Upper lobe of right lung (tissue), 1 donor: ENCODE results near the gene NSDHL. TPM values are rescaled to one million over a fixed set of nuclear protein-coding genes. Genes with fewer than 3 reads are reported as not detected.
A peak's percentile ranks its signal among the peaks of the same experiment; 100 is the strongest.

Experiments
- ATAC-seq: fragments of 200-7000 bp; cut with Tn5 transposase; one replicate; pipeline ENCODE4 v1.9.1; 2020; ENCODE audit warnings: mild to moderate bottlenecking, moderate library complexity
- DNase-seq: peaks from one replicate; pipeline ENCODE4 v3.0.0-alpha.2; 2020
- H3K27ac ChIP-seq: fragments of 200-600 bp; one replicate; pipeline ENCODE4 v1.8.0; 2022
- H3K27me3 ChIP-seq: fragments of 200-600 bp; one replicate; pipeline ENCODE4 v1.8.0; 2022; ENCODE audit warnings: mild to moderate bottlenecking
- H3K36me3 ChIP-seq: fragments of 200-600 bp; one replicate; pipeline ENCODE4 v1.8.0; 2022
- H3K4me1 ChIP-seq: fragments of 200-600 bp; one replicate; pipeline ENCODE4 v1.8.0; 2022
- H3K4me3 ChIP-seq: fragments of 200-600 bp; one replicate; pipeline ENCODE4 v1.8.0; 2022; ENCODE audit warnings: mild to moderate bottlenecking
- H3K9me3 ChIP-seq: fragments of 200-600 bp; one replicate; pipeline ENCODE4 v1.8.0; 2022
- intact Hi-C: fragments of 100-400 bp; cut with DNase I; formaldehyde crosslinking; loops from one replicate; pipeline ENCODE4 v1.11.0; 2022
- total RNA-seq: library from RNA; stranded (reverse); fragmentation: NEBNext Ultra II Directional; extraction: Animal tissue kit (Norgen Biotek cat#: 25700); gene quantifications from one replicate; pipeline ENCODE4 v1.2.1, GENCODE V29; 2021
- TF ChIP-seq, protein P1 (sequence below): fragments of 200-600 bp; IDR thresholded peaks from one replicate; pipeline ENCODE4 v1.8.0; 2022; ENCODE audit warnings: antibody characterized with exemption
- donor health status: DM: no; HTN: yes; CAD: no; lungs with severe emphysema.

Gene NSDHL
- total RNA-seq, 1 donor from 2014 or later = 27.0 TPM

DNA sequence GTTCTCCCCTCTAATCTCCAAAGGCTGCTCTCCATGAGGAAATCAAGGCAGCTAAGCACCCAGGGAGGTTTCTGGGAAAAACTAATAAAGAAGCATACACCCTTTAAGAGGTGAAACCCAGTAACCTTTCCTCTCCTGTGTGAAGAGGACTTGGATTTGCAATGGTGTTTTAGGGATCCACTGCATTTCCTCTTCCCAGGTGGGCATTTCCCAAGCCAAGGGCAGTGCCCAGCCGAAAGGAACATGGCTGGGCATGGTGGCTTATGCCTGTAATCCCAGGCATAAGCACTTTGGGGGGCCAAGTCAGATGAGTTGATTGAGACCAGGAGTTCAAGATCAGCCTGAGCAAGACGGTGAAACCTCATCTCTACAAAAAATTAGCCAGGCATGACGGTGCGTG lies 61.6 kb downstream of the NSDHL start:
- DNase-seq (no peak), ATAC-seq (no peak)
- H3K36me3 ChIP-seq = no peaks in the 10 kb centered on the region
- H3K9me3 ChIP-seq = no peaks in the 10 kb centered on the region
- H3K27me3 ChIP-seq = no peaks in the 10 kb centered on the region
- intact Hi-C loops = no loop called here
- H3K27ac ChIP-seq = no peak overlapping the region
- no peaks in the 10 kb centered on the region for H3K4me1 ChIP-seq
- H3K4me3 ChIP-seq = no peak overlapping the region
- TF ChIP-seq, protein P1, sequence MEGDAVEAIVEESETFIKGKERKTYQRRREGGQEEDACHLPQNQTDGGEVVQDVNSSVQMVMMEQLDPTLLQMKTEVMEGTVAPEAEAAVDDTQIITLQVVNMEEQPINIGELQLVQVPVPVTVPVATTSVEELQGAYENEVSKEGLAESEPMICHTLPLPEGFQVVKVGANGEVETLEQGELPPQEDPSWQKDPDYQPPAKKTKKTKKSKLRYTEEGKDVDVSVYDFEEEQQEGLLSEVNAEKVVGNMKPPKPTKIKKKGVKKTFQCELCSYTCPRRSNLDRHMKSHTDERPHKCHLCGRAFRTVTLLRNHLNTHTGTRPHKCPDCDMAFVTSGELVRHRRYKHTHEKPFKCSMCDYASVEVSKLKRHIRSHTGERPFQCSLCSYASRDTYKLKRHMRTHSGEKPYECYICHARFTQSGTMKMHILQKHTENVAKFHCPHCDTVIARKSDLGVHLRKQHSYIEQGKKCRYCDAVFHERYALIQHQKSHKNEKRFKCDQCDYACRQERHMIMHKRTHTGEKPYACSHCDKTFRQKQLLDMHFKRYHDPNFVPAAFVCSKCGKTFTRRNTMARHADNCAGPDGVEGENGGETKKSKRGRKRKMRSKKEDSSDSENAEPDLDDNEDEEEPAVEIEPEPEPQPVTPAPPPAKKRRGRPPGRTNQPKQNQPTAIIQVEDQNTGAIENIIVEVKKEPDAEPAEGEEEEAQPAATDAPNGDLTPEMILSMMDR = no peak

DNA sequence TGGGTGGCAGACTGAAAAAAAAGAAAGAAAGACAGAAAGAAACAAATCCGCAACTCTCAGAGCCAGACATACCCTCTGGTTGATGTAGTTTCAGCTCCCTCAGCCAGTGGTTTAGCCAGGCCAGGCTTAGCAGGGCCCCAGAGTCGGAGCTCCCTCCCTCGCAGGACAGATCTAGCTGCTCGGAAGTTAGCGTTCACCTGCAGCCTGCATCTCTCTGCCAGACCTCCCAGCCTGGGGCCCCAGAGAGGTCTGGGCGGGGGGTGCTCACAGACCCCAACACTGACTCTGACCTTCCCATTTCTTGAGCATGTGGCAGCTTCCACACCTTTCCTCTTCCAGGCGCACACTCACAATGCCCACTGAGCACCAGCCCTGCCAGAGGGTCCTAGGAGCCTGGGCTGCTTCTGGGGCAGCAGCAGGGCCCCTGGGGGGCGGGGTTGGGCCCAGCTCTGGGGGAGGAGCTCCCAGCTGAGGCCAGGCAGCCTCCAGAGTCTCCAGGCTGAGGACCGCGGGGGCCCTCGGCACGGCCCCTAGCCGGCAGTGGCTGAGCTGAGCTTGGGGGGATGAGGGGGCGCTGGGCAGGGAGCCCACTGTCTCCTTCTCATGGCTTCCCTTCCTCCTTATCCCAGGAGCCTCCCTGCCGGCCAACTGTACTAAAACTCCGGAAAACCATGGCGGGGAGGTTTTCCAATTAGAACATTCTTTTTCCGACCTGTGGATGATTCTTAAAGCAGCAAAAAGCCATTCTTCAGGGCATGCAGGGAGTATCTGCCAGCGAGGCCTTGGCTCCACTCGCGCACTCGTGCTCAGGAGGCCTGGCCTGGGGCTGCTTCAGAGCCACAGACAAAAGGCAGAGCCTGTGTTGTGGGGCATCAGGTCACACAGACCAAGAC lies 62.4 kb downstream of the NSDHL start:
- DNase-seq = no peak
- H3K36me3 ChIP-seq = no peaks in the 10 kb centered on the region
- intact Hi-C loops = no loop called here
- no peak for ATAC-seq
- H3K4me3 ChIP-seq = no peak overlapping the region
- H3K27ac ChIP-seq = no peak overlapping the region
- TF ChIP-seq, protein P1 = no peak
- no peaks in the 10 kb centered on the region for H3K27me3 ChIP-seq
- no peaks in the 10 kb centered on the region for H3K4me1 ChIP-seq
- H3K9me3 ChIP-seq = no peaks in the 10 kb centered on the region

DNA sequence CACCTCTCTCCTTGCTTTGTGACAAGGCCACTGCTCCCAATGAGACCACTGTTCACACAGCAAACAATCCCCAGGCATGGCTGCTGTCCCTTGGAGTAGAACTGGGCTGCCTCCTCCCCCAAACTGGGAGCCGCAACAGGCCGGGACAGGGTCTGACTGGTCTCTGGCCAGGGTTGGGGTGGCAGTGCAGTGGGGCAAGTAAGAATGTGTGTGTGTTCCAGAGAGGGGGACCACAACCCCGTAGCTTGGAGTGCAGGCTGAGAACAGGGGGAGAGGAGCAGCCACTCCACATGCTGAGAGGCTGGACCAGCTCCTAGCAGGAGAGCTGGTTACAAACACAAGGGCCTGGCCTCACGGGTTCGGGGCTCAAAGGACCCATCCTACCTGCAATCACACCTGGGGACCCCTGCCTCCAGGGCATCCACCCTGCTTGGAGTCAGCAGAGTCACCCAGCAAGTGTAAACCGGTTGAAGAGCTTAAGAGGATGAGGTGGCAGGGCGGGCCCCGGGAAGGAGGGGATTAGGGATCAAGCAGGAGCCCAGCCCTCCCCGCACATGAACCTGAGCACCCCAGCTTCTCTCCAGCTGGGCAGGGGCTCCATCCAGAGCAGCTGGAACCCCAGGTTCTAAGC lies 63.2 kb downstream of the NSDHL start:
- intact Hi-C loops = no loop called here
- DNase-seq (no peak), ATAC-seq (no peak)
- TF ChIP-seq, protein P1 = no peak
- Histone ChIP-seq H3K4me1 (no peaks in the 10 kb centered on the region), H3K27ac (no peak overlapping the region), H3K36me3 (no peaks in the 10 kb centered on the region), H3K4me3 (no peak overlapping the region), H3K9me3 (no peaks in the 10 kb centered on the region), H3K27me3 (no peaks in the 10 kb centered on the region)

DNA sequence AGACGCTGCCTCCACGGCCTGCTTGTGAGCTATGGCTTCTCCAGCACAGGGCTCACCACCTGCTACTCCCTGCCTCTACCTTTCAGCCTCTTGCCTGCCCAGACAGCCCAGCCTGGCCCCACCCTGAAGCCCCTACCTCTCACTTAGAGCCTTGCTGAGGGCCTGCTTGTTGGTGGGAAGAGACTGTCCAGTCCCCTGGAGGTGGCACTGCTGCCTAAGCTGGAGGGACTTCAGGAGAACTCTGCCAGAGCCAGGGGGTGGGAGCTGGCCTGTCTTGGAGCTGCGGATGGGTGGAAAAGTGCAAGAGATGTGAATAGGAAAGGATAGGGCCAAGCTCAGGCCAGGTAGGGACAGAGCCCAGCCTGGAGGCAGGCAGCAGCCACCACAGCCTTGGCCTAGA lies 64.3 kb downstream of the NSDHL start:
- intact Hi-C loops = no loop called here
- no peak for ATAC-seq
- H3K9me3 ChIP-seq = no peaks in the 10 kb centered on the region
- no peaks in the 10 kb centered on the region for H3K4me1 ChIP-seq
- H3K36me3 ChIP-seq = no peaks in the 10 kb centered on the region
- no peak for DNase-seq
- no peaks in the 10 kb centered on the region for H3K27me3 ChIP-seq
- no peak overlapping the region for H3K4me3 ChIP-seq
- TF ChIP-seq, protein P1 = no peak
- H3K27ac ChIP-seq = no peak overlapping the region

DNA sequence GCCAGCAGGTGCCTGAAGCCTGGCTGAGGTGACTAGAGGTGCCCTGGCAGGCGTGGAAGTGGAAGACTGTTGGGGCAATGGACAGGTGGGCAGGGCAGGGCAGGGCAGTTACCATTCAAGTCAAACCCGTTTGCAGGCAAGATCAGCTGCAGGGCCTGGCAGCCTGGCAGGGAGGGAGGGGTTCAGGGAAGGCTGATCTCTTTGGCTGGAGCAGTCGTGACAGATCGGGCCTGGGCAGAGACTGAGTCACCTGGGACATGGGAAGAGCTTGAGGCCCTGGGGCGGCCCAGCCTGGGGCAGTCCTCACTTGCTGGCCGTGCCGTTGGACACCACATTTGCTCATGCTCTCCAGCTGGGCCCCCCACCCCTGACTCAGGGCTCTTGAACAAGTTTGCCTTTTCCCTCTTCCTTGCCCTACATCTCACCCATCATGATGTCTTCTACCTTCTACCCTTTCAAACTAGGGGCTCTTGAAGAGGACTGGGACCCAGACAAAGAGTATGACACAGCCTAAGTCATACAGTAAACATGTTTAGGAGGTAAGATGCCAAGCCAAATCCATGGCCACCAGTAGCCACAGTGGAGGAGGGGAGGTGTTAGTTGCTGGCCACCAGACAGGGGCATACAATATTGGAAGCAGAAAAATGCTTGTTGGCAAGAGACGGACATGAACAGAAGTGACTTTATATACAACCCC lies 65.0 kb downstream of the NSDHL start:
- H3K27me3 ChIP-seq = no peaks in the 10 kb centered on the region
- TF ChIP-seq, protein P1 = no peak
- H3K4me1 ChIP-seq = no peaks in the 10 kb centered on the region
- ATAC-seq (peak; percentile 33), DNase-seq (no peak)
- intact Hi-C loops = no loop called here
- no peaks in the 10 kb centered on the region for H3K9me3 ChIP-seq
- H3K36me3 ChIP-seq = no peaks in the 10 kb centered on the region
- H3K4me3 ChIP-seq = no peak overlapping the region
- H3K27ac ChIP-seq = no peak overlapping the region
